Endothelial cell (in vitro differentiated cells): ENCODE results near the gene CUL9. TPM values are rescaled to one million over a fixed set of nuclear protein-coding genes. Genes with fewer than 3 reads are reported as not detected.

Experiments
- DNase-seq: peaks from one replicate; pipeline ENCODE4 v3.0.0; 2021; ENCODE audit warnings: low spot score
- H3K27ac Mint-ChIP-seq: one replicate; pipeline ENCODE4 v1.8.0; 2021; ENCODE audit warnings: mixed read lengths, inconsistent platforms; ENCODE audit not compliant: unreplicated experiment
- H3K27me3 Mint-ChIP-seq: one replicate; pipeline ENCODE4 v1.8.0; 2021; ENCODE audit warnings: mild to moderate bottlenecking, moderate library complexity, mixed read lengths, inconsistent platforms; ENCODE audit not compliant: unreplicated experiment
- H3K36me3 Mint-ChIP-seq: one replicate; pipeline ENCODE4 v1.8.0; 2021; ENCODE audit warnings: mild to moderate bottlenecking, low read depth, mixed read lengths, inconsistent platforms; ENCODE audit not compliant: unreplicated experiment
- H3K4me1 Mint-ChIP-seq: one replicate; pipeline ENCODE4 v1.8.0; 2021; ENCODE audit warnings: mild to moderate bottlenecking, mixed read lengths, inconsistent platforms; ENCODE audit not compliant: unreplicated experiment
- H3K4me3 Mint-ChIP-seq: one replicate; pipeline ENCODE4 v1.8.0; 2021; ENCODE audit warnings: mild to moderate bottlenecking, mixed read lengths, inconsistent platforms; ENCODE audit not compliant: unreplicated experiment
- H3K9me3 Mint-ChIP-seq: one replicate; pipeline ENCODE4 v1.8.0; 2021; ENCODE audit warnings: mixed read lengths, inconsistent platforms; ENCODE audit not compliant: unreplicated experiment
- CTCF ChIP-seq: fragments of 200-600 bp; sonication (generic); IDR thresholded peaks from one replicate; pipeline ENCODE4 v1.5.0; 2021; ENCODE audit warnings: antibody characterized with exemption; ENCODE audit not compliant: unreplicated experiment
- total RNA-seq: library from RNA; stranded (reverse); fragmentation: NEBNext Ultra II Directional; extraction: Animal tissue kit (Norgen Biotek cat#: 25700); gene quantifications from one replicate; pipeline ENCODE4 v1.2.1, GENCODE V29; 2021; ENCODE audit not compliant: unreplicated experiment

The CUL9 gene
- total RNA-seq, 1 donor from 2014 or later, result 55.4 TPM

GRCh38 chr6:43256670-43257366 is 74.8 kb downstream of the CUL9 start:
- DNase-seq, result no peak
- H3K9me3 Mint-ChIP-seq, result no peaks in the 10 kb centered on the region

GRCh38 chr6:43257367-43258145 is 75.6 kb downstream of the CUL9 start:
- H3K27ac Mint-ChIP-seq, result peak overlapping the region; percentile 61
- H3K36me3 Mint-ChIP-seq, result no peaks in the 10 kb centered on the region
- H3K4me1 Mint-ChIP-seq, result peaks cover 8% of the 10 kb centered on the region
- H3K9me3 Mint-ChIP-seq, result no peaks in the 10 kb centered on the region
- no peak for DNase-seq
- no peak for TF ChIP-seq CTCF
- peaks cover 9% of the 10 kb centered on the region for H3K27me3 Mint-ChIP-seq
- no peak overlapping the region for H3K4me3 Mint-ChIP-seq

More at GRCh38 chr6:43256670-43257366, 74.8 kb downstream of the CUL9 start:
- no peak for TF ChIP-seq CTCF
- H3K4me3 Mint-ChIP-seq, result no peak overlapping the region
- H3K27me3 Mint-ChIP-seq, result peaks cover 9% of the 10 kb centered on the region
- no peaks in the 10 kb centered on the region for H3K36me3 Mint-ChIP-seq
- peaks cover 3% of the 10 kb centered on the region for H3K4me1 Mint-ChIP-seq
- no peak overlapping the region for H3K27ac Mint-ChIP-seq

GRCh38 chr6:43258180-43258579 is 76.2 kb downstream of the CUL9 start:
- peaks cover 7% of the 10 kb centered on the region for H3K27me3 Mint-ChIP-seq
- no peak for DNase-seq
- H3K4me3 Mint-ChIP-seq, result no peak overlapping the region

GRCh38 chr6:43258807-43259686 is 77.1 kb downstream of the CUL9 start:
- H3K36me3 Mint-ChIP-seq, result no peaks in the 10 kb centered on the region
- peaks cover 11% of the 10 kb centered on the region for H3K27me3 Mint-ChIP-seq
- DNase-seq, result no peak
- no peak overlapping the region for H3K27ac Mint-ChIP-seq
- H3K4me3 Mint-ChIP-seq, result no peak overlapping the region
- peaks cover 8% of the 10 kb centered on the region for H3K4me1 Mint-ChIP-seq
- no peaks in the 10 kb centered on the region for H3K9me3 Mint-ChIP-seq
- no peak for TF ChIP-seq CTCF

More at GRCh38 chr6:43258180-43258579, 76.2 kb downstream of the CUL9 start:
- H3K9me3 Mint-ChIP-seq, result no peaks in the 10 kb centered on the region
- no peaks in the 10 kb centered on the region for H3K36me3 Mint-ChIP-seq
- peak overlapping the region; percentile 61 for H3K27ac Mint-ChIP-seq
- H3K4me1 Mint-ChIP-seq, result peaks cover 8% of the 10 kb centered on the region
- TF ChIP-seq CTCF, result no peak
